Hypothalamus (tissue), 51 donors: ENCODE data around the gene NEUROD1.
A peak's percentile ranks its signal among the peaks of the same experiment; 100 is the strongest.

Experiments used
- DNase-seq, 51 donors: peaks; one replicate each; lab custom pipeline; 2025; lab: John Stamatoyannopoulos, UW

Gene NEUROD1

DNA sequence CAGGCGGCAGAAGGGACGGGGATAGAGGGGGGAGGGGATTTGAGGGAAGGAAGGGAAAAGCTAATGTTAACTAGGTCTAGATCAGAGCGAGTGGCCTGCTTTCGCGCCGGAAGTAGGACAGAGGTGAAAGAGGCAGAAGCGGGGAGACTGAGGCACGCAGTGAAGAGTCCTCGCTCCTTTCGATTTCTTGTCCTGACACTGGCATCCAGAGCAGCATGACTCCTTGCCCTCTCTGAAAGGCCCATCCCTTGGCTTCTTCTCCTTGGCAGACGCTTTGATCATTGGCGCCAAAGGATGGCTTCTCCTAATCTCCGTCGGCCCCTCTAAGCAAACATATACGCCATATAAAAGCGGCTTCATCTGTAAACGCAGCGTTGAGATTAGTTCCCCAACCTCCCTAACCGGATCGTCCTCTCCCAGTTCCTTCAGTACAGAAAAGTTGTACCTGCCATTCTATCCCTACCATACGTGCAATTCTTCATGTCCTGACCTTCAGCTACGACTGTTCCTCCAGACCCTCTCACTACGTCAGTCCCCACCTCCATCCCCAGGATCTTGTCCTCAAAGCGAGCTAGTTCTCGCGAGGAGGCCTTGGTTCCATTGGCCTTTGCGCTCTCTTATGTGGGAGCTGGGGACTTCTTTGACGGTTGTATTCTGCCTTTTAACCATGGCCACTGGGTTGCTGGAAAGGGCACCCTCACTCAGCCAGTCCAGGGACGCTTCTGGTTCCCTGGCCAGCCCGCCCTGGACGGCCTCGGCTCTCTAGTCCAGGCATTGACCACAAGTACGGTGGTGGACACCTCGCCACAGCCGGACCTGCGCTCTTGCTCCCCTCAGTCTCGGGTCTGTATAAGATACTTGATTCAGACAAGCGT, 857 bp upstream of the NEUROD1 start:
- DNase-seq = no peak

DNA sequence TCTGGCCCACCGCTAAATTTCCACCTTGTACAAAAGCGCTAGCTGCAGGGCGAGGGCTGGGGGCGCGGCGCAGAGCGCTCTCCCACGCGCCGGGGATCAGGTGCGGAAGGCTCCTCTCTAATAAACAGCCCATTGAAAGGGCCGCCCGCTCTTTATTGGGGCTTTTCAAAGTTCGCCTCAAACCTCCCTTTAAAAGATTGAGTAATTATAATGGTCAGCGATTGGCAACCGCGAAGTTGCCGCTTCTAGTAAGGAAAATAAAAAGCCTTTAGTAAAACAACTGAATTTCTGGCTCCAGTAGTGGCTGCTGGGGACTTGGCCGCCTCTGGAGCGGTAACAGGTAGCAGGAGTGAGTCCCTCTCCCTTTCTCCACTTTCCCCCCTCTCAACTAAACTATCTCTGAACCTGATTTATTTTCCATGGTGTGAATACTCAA, 755 bp downstream of the NEUROD1 start:
- DNase-seq = no peak

DNA sequence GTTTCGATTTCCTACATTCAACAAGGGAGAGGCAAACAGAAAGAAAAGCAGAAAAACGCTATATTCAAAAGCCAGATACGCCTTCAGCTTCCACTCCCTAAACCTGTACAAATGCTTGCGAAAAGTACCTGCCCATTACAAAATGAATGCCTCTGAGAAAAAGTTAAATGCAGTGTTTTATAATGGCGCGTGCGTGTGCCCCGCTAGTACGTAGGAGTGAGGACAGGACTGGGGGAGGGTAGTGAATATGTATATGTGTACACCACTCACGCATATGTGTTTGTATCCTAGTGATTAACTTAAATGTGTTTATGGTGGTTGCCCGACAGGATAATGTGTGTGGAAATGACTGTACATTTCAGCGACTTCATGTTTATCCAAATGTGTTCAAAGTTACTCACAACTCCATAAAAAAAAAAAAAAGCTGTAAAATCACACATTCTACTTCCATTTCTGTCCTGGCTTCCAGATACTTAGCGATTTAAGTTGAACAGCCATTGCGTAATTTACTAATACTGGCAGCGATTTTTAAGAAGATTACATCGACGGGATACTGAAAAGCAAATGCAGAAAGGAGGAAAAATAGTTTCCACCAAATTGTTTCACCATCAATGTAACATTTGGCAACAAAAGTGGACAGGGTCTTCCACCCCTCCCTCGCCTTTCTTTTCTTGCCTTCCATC, 1.3 kb downstream of the NEUROD1 start:
- DNase-seq = no peak

DNA sequence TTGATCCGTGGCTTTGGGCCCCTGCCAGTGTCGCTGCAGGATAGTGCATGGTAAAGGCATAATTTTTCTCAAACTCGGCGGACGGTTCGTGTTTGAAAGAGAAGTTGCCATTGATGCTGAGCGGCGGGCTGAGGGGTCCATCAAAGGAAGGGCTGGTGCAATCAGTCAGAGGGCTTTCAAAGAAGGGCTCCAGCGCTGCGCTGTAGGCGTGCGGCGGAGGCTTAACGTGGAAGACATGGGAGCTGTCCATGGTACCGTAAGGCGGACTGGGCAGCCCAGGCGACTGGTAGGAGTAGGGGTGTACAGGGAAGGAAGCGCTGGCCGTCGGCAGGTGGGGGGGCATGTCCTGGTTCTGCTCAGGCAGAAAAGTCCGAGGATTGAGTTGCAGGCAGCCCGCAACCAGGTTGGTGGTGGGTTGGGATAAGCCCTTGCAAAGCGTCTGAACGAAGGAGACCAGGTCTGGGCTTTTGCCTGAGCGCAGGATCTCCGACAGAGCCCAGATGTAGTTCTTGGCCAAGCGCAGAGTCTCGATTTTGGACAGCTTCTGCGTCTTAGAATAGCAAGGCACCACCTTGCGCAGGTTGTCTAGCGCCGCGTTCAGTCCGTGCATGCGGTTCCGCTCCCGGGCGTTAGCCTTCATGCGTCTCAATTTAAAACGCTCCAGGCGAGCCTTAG, 2.3 kb downstream of the NEUROD1 start:
- peak in 14 of 51 donors; percentile 0 to 43 (median 16) for DNase-seq

DNA sequence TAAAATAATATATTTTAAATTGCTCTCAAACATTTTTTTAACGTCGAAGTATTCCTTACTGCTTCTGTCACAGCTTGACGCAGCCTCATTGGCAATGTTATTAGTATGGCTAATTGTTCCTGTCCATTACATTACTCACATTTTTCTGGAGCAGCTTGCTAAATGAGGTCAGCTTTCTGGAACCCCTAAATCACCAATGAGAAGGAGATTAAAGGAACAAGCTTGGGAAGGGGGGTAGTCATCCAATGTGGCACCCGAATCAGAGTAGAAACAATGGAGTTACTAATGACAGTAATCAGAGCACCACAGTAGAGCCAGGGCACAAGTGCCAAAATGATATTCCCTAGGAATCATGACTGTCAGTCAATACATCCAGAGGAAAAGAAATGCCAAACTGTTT, 5.1 kb downstream of the NEUROD1 start:
- DNase-seq = no peak

DNA sequence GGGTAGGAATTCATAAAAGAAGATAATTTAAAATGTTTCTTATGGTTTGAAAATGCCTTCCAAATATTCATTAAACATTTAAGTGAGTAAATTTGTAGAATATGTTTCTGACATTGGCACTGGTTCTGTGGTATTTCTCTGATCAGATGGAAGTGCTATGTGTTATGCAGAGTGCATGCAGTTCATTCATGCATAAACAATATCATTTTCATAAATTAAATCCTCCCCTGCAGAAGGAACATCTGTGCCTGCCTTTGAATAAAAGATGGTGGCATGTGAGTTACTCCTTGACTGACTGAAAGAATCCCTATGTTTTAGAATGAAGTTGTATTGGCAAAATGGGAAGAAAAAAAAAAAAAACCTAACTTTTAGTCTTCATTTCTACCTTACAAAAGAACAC, 5.9 kb downstream of the NEUROD1 start:
- DNase-seq = no peak

DNA sequence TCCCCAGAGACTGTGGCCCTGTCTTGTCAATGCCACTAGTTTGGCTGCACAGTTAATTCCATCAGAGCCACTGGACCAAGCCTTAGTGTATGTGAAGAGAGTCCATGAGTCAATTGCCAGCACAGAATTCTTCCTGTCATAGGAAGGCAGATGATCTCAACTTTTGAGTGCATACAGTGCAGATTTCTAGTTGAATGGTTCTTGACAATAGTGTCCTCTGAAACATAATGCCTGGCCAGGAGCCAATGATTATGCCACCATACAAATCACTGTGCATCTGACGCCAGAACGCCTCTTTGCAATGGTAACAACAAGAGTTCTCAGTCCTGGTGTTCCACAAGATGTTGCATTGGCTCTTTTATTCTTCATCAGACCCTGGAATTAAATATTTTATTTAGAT, 7.1 kb downstream of the NEUROD1 start:
- no peak for DNase-seq

DNA sequence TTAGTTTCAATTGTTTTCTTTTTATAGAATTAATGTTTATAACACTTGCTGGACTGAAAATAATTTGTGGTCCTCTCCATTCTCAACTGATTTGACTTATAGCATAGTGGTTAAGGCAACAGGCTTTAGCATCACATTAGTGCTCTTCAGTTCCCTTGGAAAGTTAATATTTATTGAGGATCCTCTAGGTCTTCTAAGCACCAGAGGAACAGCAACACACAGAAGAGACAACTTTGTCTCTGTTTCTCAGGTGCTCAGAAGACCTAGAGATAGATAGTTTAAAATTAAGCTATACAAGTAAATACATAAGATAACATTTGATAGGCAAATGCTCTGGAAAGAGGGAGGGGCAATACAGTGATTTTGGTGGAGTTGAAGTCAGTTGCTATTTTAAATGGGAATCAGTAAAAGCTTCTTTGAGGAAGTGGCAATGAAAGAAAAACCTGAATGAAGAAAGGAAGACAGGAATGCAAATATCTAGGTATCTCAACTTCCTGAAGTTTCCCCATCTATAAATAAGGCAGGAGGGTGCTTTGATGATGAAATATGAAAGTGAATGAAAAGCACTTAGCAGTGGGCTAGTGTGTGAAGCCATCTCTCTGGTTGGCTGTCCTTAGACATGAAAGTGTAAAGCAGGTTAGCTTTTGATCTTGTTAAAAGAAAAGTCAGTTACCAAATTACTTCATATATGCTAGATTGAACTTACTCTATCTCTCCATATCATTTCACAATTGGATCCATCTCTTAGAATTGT, 7.9 kb downstream of the NEUROD1 start:
- no peak for DNase-seq

DNA sequence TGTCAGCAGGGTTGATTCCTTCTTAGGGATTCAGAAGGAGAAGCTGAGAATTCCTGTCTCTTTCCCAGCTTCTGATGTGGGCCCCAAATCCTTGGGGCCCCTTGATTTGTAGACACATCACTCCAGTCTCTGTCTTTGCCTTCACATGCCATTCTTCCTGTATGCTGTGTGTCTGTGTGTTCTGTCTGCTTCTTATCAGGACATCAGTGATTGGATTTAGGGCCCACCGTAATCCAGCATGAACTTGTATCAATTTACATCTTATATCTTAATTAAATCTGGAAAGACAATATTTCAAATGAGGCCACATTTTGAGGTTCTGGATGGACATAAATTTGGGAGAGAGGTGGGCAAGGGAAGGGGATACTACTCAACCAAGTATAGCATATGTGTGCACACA, 9.7 kb downstream of the NEUROD1 start:
- no peak for DNase-seq

DNA sequence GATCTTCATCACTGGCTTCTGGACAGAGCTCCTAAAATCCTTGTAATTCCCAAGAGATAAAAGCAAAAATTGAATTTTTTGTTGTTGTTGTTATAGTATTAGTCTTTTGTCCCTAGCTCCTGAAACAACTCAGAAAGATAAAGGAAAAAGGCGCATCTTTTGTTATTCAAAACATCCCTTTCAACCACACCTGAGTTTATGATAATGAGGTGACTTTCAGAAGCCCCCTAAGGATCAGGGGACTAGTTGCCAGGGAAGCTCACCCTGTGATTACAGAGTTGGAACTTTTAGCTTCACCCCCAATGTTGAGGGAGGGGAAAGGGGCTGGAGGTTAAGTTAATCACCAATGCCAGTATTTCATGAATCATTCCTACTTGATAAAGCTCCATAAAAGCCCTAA, 13.1 kb downstream of the NEUROD1 start:
- DNase-seq = no peak

DNA sequence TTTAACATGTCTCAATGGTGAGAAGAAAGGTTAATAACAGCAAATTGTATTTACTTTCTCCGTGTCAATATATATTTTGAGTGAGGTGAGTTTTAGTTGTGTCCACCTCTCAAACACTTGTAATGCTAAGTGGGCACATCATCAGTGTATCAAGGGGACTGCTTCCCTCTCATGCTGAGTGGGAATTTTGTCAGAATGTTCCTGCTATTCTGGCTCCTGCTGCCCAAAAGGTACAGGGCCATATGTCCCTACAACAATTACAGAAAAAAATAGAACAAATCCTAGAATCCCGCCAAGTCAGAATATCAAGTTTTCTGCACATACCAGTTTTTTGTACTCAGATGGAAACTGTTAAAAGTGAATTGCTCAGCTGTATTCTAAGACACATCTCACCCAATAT, 18.0 kb downstream of the NEUROD1 start:
- DNase-seq = no peak

DNA sequence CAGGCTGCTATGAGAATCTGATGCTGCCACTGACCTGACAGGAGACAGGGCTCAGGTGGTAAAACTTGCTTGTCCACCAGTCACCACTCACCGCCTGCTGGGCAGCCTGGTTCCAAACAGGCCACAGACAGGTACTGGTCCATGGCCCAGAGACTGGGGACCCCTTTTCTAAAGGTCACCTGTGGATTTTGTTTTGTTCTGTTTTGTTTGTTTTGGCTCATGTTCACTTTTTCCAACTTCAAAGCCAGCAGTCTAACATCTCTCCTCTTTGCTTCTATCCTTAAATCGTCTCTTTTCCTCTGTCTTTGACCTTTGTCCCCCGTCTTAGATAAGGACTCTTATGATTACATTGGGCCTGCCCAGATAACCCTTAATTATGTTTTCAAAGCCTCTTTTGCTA, 20.1 kb downstream of the NEUROD1 start:
- no peak for DNase-seq

DNA sequence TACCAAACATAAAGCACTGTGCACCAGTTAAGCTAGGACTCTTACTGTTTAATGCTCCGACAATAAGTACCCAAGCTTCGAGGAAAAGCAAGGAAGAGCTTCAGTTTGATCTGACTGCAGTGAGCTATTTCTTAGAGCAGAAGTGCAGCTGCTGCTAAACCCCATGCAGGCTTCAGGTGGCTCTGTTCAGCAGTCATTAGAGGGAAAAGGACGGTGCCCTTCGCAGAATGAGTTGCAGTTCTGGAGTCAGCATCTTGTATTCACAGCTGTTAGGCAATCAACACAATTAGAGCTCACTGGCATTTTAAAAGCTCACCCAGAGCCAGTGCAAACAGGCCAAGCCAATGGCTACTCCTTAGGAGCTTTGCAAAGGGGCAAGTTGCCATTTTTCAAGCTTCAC, 21.9 kb downstream of the NEUROD1 start:
- DNase-seq = no peak

DNA sequence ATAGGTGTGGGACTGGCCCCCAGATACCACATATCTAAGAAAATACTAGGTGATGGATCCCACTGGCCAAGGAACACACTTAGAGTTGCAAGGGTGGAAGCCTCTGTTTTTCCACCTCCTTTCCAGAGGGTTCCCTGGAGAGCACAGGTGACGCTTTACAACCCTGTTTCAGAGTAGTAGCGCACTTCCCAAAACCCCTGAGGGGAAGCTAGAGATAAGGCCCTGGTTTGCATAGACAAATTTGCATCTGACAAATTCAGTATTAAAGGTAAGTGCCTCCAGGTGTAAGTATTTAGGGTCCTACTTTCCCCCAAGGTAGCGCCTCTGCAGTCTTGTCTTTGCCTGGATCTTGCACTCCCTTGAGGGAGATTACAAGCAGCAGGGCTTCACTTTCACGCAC, 22.9 kb downstream of the NEUROD1 start:
- no peak for DNase-seq

DNA sequence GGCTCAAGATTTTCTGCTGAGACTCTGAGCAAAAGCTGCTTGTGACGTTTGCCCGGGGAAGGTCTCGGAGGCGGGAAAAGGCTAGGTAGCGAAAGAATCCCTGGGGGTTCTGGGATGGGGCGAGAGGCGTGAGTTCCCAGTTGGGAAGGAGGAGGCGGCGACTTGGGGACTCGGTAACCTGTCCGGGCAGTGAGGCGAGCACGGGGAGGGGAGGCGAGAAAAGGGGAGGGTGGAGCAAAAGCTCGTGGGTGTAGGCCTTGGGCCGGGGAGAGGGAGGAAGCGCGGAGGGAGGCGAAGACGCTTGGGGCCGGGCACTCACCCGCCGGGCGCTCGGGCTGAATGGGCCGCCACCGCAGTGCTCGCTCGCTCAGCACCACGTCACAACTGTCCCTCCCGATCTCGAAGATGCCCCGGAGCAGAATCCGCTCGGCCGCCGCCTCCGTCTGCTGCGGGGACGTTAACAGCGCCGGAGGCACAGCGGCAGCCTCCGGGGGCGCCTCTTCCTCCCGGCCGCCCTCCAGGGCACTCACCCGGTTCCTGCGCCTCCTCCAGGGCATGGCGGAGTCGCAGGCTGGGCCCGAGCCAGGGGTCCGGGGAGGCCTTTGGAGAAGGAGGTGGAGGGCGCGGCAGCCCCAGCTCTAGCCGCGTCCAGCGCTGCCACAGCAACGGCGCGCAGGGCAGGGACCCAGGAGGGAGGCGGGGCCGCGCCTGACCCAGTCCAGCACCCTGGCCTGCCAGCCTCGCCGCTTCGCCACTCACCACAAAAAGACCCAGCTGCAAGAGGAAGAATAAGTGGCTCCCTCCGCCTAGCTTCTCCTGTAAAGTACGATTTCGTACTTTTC, 23.6 kb downstream of the NEUROD1 start, which contains the start of gene CERKL:
Gene CERKL (minus strand): TSS at position 656 of the 842 bp plus-strand sequence. CDS start 99 bp downstream, at position 557.
- DNase-seq = peak in 18 of 51 donors; percentile 2 to 52 (median 22)

DNA sequence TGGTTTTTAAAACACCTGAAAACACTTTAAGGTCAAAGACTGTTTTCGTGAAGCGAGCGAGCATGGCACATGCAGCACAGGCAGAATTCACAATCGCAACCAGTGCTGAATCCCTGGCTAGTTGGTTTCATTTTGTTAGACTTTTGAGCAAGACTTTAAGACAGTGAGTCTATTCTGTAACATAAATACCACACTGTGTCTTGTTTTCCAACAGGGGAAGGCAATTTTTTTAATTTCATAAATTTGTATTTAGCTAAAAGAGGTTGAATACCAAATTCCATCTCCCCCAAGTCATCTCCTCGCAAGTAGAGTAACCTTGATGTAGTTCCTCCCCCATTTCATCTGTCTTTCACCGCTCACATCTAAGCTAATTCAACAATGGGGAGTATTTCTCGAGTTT, 24.8 kb downstream of the NEUROD1 start:
- no peak for DNase-seq

DNA sequence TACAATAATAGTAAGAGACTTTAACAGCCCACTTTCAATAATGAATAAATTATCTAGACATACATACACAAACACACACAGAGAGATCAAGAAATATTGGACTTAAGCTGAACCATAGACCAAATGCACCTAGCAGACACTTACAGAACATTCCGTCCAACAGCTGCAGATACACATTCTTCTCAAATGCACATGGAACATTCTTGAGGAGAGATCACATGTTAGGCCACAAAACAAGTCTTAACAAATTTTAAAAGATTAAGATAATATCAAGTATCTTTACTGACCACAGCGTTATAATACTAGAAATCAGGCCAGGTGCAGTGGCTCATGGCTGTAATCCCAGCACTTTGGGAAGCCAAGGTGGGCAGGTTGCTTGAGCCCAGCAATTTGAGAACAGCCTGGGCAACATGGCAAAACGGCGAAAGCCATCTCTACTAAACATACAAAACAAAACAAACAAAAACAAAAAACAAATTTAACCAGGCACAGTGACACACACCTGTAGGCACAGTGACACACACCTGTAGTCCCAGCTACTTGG, 30.8 kb downstream of the NEUROD1 start:
- DNase-seq = no peak

DNA sequence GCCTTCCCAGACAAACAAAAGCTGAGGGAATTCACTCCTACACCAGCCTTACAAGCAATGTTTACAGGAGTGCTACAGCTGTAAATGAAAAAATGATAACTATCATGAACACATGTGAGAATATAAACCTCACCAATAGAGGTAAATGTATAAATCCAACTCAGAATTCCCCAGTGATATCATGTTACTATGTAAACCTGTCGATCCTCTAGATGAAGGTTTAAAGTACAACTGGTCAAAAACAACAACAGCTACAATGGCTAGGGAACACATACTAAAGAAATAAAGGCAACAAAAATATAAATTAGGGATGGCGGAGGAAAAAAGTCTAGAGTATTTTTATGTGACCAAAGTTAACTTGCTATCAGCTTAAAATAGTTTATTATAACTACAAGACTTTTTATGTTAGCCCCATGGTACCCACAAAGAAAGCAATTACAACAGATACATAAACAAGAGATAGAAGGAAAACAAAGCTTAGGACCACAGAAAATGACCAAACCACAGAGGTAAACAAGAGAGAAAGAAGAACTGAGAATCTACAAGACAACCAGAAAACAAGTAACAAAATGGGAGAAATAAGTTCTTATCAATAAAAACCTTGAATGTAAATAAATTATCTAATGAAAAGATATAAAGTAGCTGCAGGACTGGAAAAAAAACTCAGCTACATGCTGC, 31.7 kb downstream of the NEUROD1 start:
- no peak for DNase-seq
